GM18870 (cell line): ENCODE measurements around the gene ABCB1.

Experiments used
- ATAC-seq: cut with Tn5 transposase; IDR thresholded peaks from one replicate; pipeline ENCODE4 v1.9.1; 2021; ENCODE audit warnings: moderate library complexity; ENCODE audit not compliant: unreplicated experiment

Gene ABCB1

DNA sequence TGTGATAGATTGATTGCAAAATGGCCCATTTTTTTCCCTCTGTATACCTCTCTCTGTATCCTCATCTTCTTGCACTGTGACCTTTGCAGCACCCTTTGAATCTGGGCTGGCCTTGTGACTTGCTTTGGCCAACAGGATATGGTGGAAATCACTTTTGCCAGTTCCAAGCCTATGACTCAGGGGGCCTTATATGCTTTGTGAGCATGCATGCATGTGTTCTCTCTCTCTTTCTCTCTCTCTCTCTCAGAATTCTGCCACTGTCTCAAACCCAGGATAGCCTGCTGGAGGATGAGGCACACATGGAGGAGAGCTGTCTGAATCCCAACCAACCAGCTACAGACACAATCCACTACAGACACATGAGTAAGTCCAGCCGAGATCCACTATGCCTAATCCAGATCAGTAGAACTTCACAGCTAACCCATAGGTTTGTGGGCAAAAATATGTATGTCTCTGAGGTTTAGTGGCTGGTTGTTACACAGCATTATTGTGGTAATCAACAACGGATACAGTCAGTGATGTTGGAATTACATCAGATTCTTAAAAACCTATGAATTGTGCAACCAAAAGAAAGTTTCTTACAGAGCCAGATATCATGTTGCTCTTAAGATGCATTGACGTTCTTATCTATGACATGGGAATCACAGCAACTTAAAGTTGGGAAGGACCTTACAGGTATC, 83.4 kb downstream of the ABCB1 start:
- no peak for ATAC-seq

GRCh38 chr7:87513735-87514335, 86.8 kb downstream of the ABCB1 start:
- ATAC-seq: no peak

GRCh38 chr7:87512906-87513305, 87.8 kb downstream of the ABCB1 start:
- no peak for ATAC-seq

DNA sequence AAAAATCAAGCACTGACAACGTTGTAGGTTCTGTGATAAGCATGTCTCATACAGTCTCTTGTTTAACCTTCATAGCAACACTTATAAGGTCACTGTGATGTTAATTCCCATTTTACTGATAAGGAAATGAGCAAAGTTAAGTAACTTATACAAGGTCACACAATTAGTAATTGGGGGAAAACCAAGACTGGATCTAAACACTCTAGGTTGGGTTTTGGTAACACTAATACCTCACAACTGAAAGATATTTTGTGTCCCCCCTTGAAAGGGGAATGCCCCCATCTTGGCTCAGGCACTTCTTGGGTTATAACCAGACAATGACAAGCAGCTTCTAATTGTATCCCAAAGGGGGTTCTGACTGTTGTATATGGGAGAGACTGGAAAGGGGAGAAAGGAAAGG, 89.2 kb downstream of the ABCB1 start:
- ATAC-seq: no peak

DNA sequence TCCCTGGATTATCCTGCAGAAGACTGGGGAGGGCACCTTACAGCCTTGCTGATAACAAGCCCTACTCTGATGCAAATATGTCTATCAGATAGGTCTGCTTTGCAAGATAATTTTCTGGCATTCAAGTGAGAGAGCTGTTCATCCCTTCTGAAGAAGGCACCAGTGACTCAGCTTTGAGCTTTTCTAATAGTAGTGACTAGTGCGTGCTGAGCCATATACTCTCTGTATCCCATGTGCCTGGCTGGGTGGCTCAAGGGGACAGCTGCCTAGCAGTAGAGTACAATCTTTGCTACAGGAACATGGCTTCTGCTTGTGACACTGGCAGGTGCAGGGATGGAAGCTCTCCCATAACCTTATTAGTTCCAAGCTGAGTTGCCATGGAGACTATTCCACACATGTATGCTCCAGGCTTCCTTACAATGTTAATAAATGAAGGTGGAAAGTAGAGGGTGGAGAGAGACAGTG, 90.2 kb downstream of the ABCB1 start:
- ATAC-seq: no peak

- ATAC-seq: no peak
Measured at GRCh38 chr7:87507446-87507845, 93.2 kb downstream of the ABCB1 start.

DNA sequence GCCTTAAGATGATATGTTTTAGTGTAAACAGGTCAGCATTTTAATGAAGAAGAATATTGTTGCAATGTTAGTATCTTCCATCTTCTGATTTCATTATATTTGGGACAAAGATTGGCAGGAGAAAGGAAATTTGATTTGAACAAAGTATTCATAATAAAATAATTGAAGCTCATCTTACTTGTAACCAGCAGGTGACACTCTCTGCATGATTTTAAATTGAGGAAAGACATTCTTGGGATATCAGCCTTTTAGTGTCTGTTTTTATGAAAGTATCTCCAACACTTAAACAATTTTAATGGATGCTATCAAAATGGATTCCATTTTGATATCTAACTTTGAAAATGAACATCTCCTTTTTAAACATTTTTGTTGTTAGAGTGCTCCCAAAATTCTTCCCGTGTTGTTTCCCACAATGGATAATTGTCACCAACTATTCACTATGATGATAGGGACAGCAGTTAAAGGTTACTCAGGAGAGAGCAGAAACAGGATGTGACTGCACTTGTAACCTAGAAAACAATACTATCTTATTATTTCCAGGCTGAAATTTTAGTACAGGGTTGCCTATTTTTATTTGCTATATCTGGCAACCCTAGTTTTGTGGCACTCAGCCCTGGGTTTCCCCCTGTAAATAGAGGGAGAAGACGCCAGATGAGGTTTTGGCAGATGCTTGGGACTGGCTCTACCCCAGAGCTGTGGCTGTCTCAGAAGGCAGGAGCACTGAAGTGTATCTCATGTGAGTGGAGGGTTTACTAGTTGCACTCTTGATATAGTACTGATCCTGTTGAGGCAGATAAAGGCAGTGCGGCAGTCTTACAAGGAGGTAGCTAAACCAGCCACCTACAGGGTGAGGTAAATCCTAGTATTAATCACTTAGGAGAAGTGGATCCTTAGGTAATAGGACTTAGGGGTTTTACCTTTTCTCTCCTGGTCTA, 94.2 kb downstream of the ABCB1 start:
- no peak for ATAC-seq

DNA sequence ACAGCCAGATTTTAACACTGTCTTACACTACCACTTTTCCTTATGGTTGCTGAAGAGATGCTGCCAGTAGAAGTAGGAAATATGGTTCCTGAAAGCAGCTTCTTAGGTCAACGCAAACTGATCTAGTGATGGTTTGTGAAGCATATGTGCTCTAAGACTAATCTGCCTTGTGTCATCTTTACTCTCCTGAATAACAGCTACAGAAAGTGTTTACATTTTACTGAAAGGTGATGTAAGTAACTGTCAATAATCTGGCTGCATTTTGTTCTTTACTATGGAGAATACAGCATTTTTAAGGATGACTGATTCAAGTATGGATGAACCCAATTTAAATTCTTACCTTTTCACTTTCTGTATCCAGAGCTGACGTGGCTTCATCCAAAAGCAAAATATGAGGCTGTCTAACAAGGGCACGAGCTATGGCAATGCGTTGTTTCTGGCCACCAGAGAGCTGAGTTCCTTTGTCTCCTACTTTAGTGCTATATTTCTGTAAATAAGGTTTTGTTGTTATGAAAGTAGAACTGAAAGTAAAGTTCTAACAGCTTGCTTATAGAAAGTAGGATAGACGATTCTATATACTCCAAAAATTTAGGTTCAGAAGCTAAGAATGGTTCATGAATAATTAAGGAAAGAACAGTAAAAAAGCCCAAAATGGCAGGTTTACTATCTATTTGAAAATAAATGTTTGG, 95.0 kb downstream of the ABCB1 start:
- ATAC-seq: peak; percentile 46

- no peak for ATAC-seq
Measured at GRCh38 chr7:87505122-87505521, 95.6 kb downstream of the ABCB1 start.

GRCh38 chr7:87499494-87499893, 101.2 kb downstream of the ABCB1 start:
- no peak for ATAC-seq

DNA sequence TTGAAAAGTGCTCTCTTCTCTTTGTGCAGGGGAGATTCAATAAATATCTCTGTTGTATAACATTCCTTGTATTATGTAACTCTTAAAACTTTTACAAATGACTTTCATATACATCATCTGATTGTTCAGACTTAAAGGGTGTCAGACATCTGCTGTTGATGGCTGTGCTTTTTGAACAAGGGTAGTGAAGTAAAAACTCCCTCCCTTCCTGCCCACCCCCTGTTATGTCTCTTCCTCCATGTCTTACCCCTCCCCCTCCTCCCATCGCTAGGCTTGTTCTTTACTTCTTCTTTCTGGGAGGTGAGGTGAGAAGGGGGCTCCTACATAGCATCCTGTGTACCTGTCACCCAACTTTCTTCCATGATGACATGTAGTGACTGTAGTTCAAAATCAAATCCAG, 101.8 kb downstream of the ABCB1 start:
- ATAC-seq: no peak

DNA sequence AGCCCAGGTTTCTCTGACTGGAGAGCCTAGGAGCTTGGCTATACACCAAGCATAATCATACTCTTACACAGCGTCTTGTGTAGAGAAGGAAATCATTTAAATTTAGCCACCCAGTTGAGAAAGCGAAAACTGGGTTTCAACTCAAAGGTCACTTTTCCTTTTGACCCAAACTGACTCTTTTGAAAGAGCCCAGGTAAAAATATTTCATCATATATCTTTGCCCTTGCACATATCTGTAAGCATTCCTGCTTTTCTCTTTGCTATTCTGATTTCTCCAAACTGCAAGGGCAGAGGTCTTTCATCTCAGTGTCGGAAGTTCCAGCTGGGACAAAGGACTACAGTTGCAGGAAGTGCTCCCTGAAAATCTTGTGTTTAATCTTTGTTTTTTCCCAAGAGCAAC, 103.2 kb downstream of the ABCB1 start:
- no peak for ATAC-seq

GRCh38 chr7:87495366-87495765, 105.3 kb downstream of the ABCB1 start:
- ATAC-seq: no peak

DNA sequence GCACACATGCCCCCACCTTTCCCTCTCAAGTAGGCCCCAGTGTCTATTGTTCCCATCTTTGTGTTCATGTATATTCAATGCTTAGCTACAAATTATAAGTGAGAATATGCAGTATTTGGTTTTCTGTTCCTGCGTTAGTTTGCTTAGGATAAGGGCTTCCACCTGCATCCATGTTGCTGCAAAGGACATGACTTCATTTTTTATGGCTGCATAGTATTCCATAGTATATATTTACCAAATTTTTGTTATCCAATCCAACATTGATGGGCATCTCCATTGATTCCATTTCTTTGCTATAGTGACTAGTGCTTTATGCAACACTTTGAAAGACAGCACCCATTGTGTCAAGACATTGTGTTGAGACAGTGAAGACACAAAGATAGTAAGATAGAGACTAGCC, 106.2 kb downstream of the ABCB1 start:
- no peak for ATAC-seq

GRCh38 chr7:87483131-87483530, 117.6 kb downstream of the ABCB1 start:
- ATAC-seq: no peak

- ATAC-seq: no peak
Measured at GRCh38 chr7:87482115-87482514, 118.6 kb downstream of the ABCB1 start.

- ATAC-seq: no peak
Measured at GRCh38 chr7:87480386-87480785, 120.3 kb downstream of the ABCB1 start.

GRCh38 chr7:87479951-87480350, 120.7 kb downstream of the ABCB1 start:
- no peak for ATAC-seq

GRCh38 chr7:87476179-87476557, 124.5 kb downstream of the ABCB1 start:
- ATAC-seq: no peak

- no peak for ATAC-seq
Measured at GRCh38 chr7:87475359-87476178, 125.1 kb downstream of the ABCB1 start, which contains the start of gene ABCB4. ABCB4 (minus strand) TSS chr7:87475680; CDS start chr7:87475465, 215 bp downstream.
